Amniotic epithelial cell (primary cell): ENCODE measurements around the gene LRRC15.
A peak's percentile ranks its signal among the peaks of the same experiment; 100 is the strongest.

Source experiments
- DNase-seq: peaks from one replicate; pipeline ENCODE4 v3.0.0-alpha.2; 2010; ENCODE audit warnings: low read depth

The LRRC15 gene

DNA sequence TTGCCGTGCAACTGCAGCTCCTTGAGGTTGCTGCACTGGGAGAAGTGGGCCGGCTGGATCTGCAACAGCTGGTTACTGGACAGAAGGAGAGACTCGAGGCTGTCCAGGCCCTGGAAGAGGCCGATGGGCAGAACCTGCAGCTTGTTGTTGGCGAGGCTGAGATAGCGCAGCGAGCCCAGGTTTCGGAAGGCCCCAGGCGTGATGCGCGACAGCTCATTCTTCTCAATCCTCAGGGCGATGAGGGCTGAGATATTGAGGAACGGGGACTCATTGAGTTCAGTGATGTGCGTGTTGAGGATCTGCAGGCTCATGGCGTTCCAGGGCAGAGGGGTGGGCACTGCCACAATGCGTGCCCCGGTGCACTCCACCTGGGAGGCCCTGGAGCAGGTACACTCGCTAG is 9.0 kb downstream of the LRRC15 start:
- no peak for DNase-seq

DNA sequence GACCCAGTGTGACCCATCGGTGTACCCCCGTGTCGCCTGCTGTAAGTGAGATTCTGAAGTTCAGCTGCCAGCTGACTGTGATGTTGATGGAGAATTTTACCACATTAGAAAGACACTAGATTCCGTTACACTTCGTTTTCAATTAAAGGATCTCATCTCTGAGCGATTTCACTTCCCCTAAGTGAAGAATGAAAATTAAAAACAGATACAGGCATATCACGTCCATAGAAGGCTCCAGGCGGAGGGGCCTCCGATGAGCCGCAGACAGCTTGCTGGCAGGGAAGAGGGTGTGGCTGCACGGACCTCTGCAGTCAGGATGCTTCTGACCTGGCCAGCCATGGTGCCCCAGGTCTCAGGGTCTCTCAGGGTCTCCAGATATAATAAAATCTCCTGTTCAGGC is 11.9 kb downstream of the LRRC15 start:
- DNase-seq = no peak

DNA sequence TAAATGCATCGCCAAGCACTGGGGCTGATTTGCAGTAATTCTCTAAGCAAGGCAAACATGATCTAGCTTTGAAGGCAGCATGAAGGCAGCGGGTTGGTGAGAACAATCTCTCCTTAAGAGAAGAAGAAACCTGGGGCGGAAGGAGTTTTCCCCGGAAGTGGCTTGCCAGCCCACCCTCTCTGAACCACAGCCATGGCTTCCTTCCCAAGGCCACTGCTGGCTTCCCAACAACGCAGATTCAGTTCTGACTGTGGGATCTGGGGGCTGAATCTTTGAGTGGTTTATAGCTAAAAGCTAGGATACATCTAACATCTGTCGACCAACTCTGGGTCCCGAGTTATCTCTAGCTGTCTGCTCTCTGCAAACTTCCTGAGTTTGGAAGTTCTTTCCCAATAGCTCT is 14.2 kb downstream of the LRRC15 start:
- DNase-seq = no peak

DNA sequence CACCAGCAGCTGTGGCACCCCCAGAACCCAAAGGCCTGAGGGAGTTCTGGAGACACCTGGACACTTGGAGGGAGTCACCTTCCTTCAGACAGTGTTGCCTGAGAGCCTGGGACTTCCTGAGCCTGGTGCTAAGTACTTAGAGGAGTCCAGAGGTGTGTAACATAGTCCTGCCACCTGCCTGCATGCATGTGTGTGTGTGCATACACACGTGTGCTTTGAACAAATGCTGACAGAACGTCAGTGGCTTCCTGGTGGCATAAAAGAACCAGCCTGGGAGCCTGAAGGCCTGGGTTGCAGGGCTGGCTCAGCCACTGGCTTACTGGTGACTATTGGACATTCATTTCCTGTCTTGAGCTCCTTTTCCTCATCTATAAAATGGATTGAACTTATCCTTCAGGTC is 15.2 kb downstream of the LRRC15 start:
- no peak for DNase-seq

DNA sequence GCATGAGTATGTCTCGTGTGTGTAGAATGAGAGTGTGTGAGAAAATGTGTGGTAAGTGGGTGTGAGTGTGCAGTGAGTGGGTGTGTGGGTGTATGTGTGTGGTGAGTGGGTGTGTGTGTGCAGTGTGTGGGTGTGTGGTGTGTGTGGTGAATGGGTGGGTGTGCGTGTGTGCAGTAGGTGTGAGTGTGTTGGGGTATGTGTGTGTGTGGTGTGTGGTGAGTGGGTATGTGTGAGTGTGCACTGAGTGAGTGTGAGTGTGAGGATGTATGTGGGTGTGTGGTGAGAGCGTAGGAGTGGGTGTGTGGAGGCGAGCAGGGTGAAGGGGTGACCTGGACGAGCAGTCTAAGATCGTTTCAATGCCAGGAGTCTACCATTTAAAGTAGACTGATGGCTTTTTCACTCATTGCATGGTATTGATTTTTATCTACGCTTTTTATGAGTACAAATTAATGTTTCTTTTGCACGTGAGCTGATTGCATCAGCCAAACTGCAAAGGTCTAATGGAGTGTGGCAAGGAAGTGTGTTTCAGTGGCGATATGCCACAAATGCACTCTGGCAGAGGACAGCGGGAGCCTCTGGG is 16.8 kb downstream of the LRRC15 start:
- DNase-seq = no peak

DNA sequence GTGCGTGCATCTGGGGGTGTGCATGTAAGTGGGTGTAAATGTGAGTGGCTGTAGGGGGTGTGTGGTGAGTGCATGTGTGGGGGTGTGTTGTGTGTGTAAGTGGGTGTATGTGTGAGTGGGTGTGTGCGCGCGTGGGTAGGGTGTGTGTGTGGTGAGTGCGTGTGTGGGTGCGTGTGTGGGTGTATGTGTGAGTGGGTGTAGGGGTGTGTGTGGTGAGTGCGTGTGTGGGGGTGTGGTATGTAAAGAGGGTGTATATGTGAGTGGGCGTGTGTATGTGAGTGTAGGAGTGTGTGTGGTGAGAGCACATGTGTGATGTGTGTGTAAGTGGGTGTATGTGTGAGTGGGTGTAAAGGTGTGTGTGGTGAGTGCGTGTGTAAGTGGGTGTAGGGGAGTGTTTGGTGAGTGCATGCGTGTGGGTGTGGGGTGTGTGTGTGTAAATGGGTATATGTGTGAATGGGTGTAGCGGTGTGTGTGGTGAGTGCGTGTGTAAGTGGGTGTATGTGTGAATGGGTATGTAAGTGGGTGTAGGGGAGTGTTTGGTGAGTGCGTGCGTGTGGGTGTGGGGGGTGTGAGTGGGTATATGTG is 17.5 kb downstream of the LRRC15 start:
- no peak for DNase-seq

DNA sequence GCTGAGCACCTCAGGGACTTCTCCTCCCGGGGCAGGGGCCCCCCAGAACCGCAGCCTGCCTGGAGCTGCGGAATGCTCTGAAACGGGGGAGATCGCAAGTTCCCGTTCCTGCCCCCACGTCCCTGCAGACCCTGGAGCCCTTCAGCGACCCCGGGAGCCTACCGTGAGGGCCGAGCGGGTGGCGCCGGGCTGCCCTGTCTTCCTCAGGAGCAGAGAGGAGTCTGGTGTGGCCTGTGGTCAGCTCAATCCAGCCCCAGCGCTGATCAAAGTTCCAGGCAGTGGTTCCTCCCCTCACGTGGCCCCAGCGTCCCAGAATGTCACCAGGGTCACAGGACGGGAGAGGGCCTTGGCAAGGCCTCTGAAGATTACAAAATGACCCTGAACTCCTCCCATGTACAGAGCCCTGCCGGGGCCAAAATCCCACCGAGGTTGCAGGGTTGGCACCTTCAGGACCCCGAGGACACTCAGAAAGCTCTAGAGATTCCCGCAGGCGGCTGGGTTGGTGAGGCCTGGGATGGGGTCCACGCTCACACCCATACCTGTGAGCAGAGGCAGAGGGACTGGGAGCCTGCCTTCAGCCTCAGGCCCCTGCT is 18.4 kb downstream of the LRRC15 start, which contains the start of gene CPN2:
TSS of gene CPN2 (minus strand) at position 249 of the 593 bp plus-strand sequence. CDS start 8,626 bp downstream, outside the sequence.
- no peak for DNase-seq

DNA sequence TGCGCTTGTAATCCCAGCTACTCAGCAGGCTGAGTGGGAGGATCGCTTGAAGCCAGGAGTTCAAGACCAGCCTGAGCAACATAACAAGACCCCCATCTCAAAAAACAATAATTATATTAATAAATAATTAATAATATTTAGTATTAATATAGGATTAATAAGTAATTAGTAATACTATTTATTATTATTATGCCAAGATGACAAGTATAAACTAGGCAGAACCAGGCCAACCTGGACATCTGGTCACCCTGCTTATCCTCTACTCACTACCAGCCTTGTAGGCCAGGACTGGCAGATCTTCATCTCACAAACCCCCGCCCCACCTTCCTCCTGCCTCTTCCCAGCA is 18.8 kb downstream of the LRRC15 start:
- DNase-seq = no peak

DNA sequence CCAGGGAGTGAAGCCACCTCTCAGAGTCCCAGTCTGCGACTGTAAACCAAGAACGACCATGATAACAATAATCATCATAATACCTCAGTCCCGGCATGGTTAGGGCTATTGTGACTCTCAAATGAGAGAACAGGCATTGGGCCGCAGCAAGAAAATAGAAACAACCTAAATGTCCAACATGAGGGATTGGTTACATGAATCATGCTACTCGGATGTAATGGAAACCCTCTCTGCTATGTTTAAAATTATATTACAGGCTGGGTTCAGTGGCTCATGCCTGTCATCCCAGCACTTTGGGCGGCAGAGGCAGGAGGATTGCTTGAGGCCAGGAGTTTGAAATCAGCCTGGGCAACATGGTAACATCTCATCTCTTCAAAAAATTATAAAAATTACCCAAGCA is 21.2 kb downstream of the LRRC15 start:
- no peak for DNase-seq

DNA sequence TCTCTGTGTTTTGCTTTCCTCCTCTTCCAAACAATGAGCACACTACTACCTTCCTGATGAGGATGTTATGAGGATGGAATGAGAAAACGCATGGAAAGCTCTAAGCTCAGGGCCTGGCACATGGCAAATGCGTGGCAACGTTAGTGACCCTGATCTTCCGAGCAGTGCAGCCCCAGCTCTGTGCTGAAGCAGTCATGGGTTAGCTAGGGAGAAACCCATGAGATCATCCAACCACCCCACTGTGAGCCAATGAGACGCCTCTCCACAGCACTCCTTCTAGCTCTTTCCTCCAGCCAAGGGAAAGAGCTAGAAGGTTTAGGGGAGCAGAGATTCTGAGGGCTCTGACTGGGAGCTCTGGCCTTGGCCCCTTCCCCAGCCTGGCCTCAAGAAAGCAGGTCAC is 22.9 kb downstream of the LRRC15 start:
- DNase-seq = peak; percentile 43

DNA sequence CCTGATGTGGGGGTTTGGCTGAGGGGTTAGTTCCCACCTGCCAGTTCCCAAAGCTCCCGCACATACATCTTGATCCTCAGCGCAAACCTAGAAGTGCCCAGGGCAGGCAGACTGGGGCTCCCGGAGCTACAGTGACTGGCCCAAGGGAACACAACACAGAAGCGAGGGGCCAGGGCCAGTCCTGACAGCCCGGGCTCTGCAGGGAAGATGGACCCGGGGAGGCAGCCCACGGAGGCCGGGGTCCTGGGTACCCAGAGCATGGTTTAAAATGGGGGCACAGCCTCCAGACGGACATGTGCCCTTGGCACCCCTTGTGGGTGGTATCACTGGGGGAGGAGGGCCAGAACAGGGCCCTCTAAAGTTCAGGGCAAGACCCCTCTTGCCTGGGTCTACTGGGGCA is 23.5 kb downstream of the LRRC15 start:
- no peak for DNase-seq

DNA sequence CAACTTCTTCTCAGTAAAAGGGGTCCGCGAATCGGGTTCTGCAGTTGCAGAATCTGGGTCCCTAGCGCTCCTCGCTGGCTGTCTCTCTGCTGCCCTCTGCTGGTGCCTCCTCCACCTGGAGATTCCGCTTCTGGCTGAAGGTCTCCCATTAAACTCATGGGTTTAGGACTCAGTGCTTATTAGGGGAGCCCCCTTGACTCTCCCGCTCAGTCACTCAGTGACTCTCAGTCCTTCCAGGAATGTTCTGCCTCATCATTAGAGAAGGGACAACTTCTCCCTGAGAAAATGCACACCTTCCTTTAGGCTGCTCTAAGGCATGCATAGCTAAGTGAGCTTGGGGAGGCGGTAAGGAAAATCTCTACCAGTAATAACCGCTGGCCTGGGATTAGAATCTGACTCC is 25.5 kb downstream of the LRRC15 start:
- DNase-seq = peak; percentile 38

DNA sequence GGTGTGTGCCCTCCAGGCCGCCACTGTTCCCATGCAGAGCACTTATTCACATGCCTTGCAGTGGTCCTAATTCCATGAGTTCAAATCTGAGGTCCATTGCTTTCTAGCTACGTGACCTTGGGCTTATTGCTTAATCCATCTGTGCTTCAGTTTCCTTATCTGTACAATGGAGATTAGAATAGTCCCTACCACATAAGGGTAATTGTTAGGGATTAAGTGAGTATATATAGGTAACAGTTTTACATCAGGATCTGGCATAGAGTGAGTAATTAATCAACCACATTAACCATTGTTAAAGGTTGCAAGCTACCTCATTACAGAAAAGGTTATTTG is 26.0 kb downstream of the LRRC15 start:
- peak; percentile 29 for DNase-seq

DNA sequence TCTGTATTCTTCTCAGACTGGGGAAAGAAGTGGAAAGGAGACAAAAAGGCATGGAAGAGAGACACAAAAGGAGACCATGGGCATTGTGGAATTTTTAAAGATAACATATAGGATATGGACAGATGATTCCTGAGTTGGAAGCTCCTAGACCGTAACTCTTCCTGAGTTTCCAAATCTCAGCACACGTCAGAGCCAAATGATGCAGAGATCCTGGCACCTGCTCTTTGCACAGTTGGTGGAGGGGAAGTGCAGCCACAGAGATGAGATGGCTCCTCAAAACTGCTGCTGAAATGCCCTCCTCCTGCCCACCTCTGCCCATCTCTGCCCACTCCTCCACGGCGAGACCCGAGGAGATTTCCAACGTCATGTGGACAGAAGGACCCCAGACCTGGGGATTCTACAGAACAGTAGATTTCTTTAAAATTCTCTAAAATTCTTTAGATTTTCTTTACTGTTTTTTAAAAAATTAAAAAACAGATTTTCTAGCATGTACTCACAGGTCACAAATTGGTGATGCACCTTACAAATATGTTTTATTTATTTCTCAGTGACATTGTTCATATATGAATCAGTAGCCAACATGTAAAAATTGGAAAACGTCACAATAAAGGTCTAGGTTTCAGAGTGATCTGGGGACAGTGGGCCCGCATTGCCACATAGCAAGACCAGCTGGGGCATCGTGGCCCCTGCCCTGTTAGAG is 26.5 kb downstream of the LRRC15 start:
- no peak for DNase-seq

DNA sequence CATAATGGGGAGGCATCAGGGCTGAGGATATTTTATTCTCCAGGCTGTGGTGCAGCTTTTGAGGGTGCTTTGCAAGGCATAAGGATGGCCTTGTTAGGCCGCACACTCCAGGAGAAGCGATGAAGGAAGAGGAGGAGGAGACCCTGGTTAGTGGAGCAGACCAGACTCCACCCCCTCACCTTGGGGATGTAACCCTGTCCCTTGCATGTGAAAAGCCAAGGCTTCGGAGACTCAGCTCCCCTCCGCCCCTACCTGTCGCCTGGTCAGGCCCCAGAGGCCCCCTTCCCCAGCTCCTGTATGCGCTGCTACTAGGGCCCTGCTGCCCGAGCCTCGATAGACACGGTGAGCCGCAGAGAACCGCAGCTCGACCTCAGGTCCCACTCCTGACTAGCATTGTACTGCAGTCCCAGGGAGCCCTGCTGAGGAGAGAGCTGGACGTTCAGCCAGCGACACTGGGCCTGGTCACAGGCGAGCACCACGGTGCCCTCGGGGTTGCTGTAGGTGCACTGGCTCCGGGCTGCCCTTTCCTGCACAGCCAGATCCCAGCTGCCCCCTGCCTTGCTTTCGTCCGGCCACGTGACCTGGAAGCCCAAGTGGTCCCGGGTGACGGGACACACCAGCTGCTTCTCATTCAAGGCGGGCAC is 28.7 kb downstream of the LRRC15 start:
- DNase-seq = no peak

DNA sequence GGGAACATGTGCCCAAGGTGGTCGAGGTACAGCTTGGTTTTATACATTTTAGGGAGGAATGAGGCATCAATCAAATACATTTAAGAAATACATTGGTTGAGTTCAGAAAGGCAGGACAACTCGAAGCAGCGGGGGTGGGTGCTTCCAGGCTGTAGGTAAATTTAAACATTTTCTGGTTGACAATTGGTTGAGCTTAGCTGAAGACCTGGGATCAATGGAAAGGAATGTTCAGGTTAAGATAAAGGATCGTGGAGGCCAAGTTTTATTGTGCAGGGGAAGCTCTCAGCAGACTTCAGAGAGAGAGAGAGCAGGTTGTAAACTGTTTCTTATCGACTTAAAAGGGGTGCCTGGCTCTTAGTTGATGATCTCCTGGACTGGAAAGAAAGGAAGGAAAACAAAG is 29.7 kb downstream of the LRRC15 start:
- DNase-seq = no peak

DNA sequence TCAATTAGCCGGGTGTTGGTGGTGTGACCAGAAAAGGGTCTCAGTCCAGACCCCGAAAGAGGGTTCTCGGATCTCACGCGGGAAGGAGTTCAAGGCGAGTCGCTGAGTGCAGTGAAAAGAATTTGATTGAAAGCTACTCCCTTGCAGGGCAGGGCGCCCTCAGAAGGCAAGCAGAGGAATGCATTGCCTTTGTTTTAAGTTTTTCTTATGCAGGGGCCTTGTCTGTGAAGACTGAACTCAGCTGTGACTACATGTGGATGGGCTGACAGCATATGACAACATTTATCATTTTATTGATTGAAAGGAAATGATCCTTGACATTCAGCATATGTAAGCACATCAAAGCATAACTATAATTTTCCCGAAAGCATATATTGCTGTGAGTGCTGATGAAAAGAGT is 30.2 kb downstream of the LRRC15 start:
- DNase-seq = no peak

DNA sequence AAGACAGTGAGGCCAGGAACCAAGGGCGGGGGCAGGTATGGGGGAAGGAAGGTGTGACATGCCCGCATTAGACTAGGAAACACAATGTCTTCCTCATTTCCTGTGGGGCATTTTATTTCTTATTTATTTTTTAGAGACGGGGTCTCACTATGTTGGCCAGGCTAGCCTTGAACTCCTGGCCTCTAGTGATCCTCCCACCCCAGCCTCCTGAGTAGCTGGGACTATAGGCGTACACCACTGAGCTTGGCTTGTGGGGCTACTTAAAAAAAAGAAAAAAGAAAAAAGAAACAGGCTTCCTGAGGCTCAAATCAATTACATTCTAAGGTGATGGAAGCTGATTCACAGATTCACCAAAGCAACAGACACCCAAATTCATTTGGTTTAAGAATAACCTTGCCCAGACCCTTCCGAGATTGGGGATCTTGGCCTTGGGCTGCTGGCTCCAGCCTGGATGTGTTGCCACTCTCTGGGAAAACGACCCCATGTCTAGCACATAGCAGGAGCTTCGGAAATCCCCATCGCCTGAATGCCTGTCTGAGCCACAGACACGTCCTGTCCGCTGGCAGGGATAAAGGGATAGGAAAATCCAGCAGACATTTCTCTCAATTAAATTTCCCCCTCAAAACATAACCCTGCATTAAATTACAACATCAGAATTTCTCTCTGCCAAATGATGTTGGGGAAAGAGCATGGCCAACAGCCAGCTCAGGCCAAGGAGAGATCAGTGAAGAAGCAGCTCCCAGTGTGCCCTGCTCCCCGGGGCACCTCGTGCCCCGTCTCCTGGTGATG is 31.4 kb downstream of the LRRC15 start:
- DNase-seq = no peak

DNA sequence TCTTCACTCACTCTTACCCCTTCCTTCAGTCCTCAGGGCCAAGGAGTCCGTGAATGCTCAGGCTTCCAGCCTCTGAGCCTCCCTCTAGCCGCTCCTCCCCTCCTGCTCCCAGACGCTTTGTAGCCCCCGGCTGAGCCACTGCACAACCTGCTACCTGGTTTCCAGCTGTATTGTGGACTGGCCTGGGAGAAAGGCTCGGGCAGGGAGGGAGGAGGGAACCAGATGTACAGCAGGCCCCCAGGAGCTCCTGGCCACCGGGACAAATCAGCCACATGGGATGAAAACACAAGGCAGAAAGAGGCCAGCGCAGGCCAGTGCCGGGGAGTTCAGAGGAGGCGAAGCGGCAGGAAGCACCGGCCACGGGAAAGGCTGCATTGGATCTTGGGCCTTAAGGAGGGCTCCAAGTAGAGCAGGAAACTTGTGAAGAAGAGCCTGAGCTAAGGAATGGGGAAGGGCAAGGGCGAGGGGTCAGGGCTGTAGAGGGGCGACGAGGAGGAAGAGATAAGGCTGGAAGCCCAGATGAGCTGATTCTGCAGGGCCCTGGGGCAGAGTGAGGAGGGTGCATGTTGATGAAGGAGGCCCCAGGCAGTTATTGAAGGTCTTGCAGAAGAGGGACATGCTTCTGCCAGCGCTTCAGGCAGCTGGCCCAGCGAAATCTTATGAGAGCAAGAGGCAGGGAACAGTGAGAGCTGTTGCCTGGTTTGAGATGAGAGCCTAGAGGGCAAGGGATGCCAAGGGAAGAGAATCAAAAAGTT is 32.8 kb downstream of the LRRC15 start:
- no peak for DNase-seq

DNA sequence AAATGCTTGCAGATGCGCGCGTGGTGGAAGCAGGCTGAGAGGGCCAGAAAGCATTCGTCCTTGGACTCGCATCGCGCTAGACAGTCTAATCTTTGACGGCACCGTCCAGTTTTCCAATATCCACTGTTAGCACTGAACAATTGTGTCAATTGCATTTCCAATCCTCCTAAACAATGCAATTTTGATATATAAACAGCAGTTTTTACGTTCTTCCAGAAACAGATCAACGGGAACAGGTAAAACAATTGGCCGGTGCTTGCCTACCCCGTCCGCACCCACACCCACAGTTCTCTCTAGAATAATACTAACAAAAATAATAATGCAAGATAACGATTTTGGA is 35.6 kb downstream of the LRRC15 start:
- DNase-seq = no peak

DNA sequence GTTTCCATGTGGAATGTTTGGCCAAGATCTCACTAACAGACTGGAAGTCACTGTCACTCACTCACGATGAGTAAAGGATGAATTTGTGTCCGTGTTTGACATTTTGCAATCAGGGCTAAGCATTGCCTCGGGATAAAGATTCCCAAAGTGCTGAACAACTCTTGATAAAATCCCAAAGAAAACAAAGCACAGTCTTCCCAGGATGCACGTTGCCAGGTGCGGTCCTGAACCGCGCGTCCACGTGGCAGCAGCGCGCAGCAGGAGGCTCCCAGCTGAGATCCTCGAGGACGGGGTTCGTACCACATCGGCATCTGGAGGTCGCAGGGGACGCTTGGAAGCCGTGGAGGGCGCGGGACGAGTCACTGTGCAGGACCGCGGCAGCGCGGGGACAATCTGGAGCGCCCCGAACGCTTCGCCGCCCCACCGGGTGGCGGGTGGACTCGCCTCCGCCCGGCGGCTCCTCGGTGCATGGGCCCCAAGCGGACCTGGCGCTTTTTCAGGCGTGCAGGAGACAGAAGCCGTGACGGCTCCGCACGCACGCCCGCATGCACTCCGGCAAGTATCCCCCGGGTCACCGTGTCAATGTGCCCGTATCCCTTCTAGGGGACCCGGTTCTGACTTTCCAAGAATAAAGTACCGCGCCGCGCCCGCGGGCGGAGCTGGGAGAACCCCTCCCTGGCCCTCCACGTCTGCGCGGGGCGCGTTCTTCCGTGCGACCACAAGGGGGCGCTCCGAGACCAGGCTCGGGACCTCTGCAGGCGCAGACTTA is 36.1 kb downstream of the LRRC15 start:
- peak; percentile 69 for DNase-seq
